HCT116 (cell line): ENCODE measurements around the gene OR1E2. TPM values are rescaled to one million over a fixed set of nuclear protein-coding genes. Genes with fewer than 3 reads are reported as not detected.
"Not testable (repeated sequence)": the region's sequence is repeated elsewhere in the genome, so short reads cannot be mapped to it uniquely, and the experiment has no call there.

Experiments
- ATAC-seq: fragments of 200-7000 bp; cut with Tn5 transposase; 2 replicates; pipeline ENCODE4 v1.9.1; 2020; ENCODE audit warnings: mild to moderate bottlenecking, moderate library complexity
- BruUV-seq: library from RNA; stranded (reverse); fragments of 400-500 nt; replicated peaks from 2 replicates; lab custom pipeline; 2021; lab: Mats Ljungman, UMichigan
- CTCF ChIA-PET: fragments of 300-600 bp; sonication (Branson Sonifier 250); formaldehyde crosslinking; loops from one replicate; lab custom pipeline; 2021; ENCODE audit warnings: antibody characterized with exemption; lab: Charles Lee
- POLR2A ChIA-PET: fragments of 300-600, 350-600 bp; sonication (Branson Sonifier 250); formaldehyde crosslinking; loops from one replicate; lab custom pipeline; 2021; ENCODE audit warnings: antibody characterized with exemption; lab: Charles Lee
- RAD21 ChIA-PET, 2 experiments: fragments of 300-600 bp; sonication (Branson Sonifier 250); formaldehyde crosslinking; loops; one replicate each; lab custom pipeline; 2023; ENCODE audit warnings: low total read pairs in 2 of 2; ENCODE audit not compliant: uncharacterized antibody in 2 of 2, unreplicated experiment in 2 of 2, low non-redundant PET in 1 of 2; lab: Charles Lee
- DNase-seq: peaks from one replicate; pipeline ENCODE4 v3.0.0-alpha.2; 2010; ENCODE audit warnings: low read depth, low spot score
- H2AFZ ChIP-seq: fragments of 200-600 bp; shearing (Covaris generic), sonication (generic); 2 replicates; pipeline ENCODE4 v1.6.1; 2017; ENCODE audit warnings: low read depth, mixed run types, mixed read lengths, antibody characterized with exemption, low read length; ENCODE audit not compliant: poor library complexity, severe bottlenecking
- H3K27ac ChIP-seq: 2 replicates; pipeline ENCODE4 v1.5.1; 2012; ENCODE audit warnings: low read depth, low read length
- H3K27me3 ChIP-seq: fragments of 200-600 bp; sonication (generic); 2 replicates; pipeline ENCODE4 v1.6.1; 2016; ENCODE audit warnings: mixed run types, low read length, mixed read lengths; ENCODE audit not compliant: insufficient read depth
- H3K36me3 ChIP-seq, 2 experiments: fragments of 200-500 bp in 1 of 2; fragments of 200-600 bp in 1 of 2; sonication (Bioruptor generic) in 1 of 2; sonication (generic) in 1 of 2; 2 replicates each; pipeline versions ENCODE4 v1.5.1 to v1.6.1; 2014 to 2016; ENCODE audit warnings: low read length in 2 of 2, inconsistent platforms in 1 of 2, mixed read lengths in 1 of 2, mixed run types in 1 of 2; ENCODE audit not compliant: insufficient read depth in 2 of 2, control insufficient read depth in 1 of 2
- H3K4me1 ChIP-seq, 2 experiments: fragments of 200-600 bp in 1 of 2; sonication (generic) in 1 of 2; 2 replicates each; pipeline versions ENCODE4 v1.5.1 to v1.6.1; 2012 to 2017; ENCODE audit warnings: low read length in 2 of 2, inconsistent platforms in 1 of 2, mild to moderate bottlenecking in 1 of 2, mixed read lengths in 1 of 2, mixed run types in 1 of 2, moderate library complexity in 1 of 2; ENCODE audit not compliant: insufficient read depth in 2 of 2, control insufficient read depth in 1 of 2
- H3K4me2 ChIP-seq: fragments of 200-600 bp; sonication (generic); 2 replicates; pipeline ENCODE4 v1.6.1; 2017; ENCODE audit warnings: mixed run types, low read length, mixed read lengths
- H3K4me3 ChIP-seq, 2 experiments: fragments of 200-600 bp in 1 of 2; sonication (generic) in 1 of 2; replicated peaks in 1 of 2; 2 replicates each; pipeline ENCODE4 v1.5.1; 2011 to 2016; ENCODE audit warnings: low read length in 2 of 2, control low read depth in 1 of 2, low read depth in 1 of 2, mild to moderate bottlenecking in 1 of 2, mixed read lengths in 1 of 2, mixed run types in 1 of 2
- H3K79me2 ChIP-seq: fragments of 200-600 bp; sonication (generic); 2 replicates; pipeline ENCODE4 v1.6.1; 2017; ENCODE audit warnings: mild to moderate bottlenecking, mixed run types, low read length, moderate library complexity, mixed read lengths; ENCODE audit not compliant: insufficient read depth
- H3K9ac ChIP-seq: fragments of 200-600 bp; sonication (generic); 2 replicates; pipeline ENCODE4 v1.6.1; 2016; ENCODE audit warnings: low read length, mixed read lengths
- H3K9me2 ChIP-seq: fragments of 200-600 bp; sonication (generic), shearing (Covaris generic); 2 replicates; pipeline ENCODE4 v1.6.1; 2017; ENCODE audit warnings: mixed run types, mild to moderate bottlenecking, moderate library complexity; ENCODE audit not compliant: insufficient read depth
- H3K9me3 ChIP-seq, 2 experiments: fragments of 200-500 bp in 1 of 2; fragments of 200-600 bp in 1 of 2; sonication (Bioruptor generic) in 1 of 2; sonication (generic) in 1 of 2; 2 replicates each; pipeline ENCODE4 v1.6.1; 2014 to 2017; ENCODE audit warnings: low read length in 2 of 2, mixed read lengths in 2 of 2, inconsistent platforms in 1 of 2, low read depth in 1 of 2, mild to moderate bottlenecking in 1 of 2, mixed run types in 1 of 2, moderate library complexity in 1 of 2; ENCODE audit not compliant: control insufficient read depth in 1 of 2, insufficient read depth in 1 of 2
- H4K20me1 ChIP-seq: fragments of 200-600 bp; sonication (generic), shearing (Covaris generic); 2 replicates; pipeline ENCODE4 v1.6.1; 2017; ENCODE audit warnings: mixed run types, mild to moderate bottlenecking, moderate library complexity; ENCODE audit not compliant: insufficient read depth
- CBX3 ChIP-seq: IDR thresholded peaks from 2 replicates; pipeline ENCODE4 v1.6.1; 2012; ENCODE audit warnings: low read depth
- ELF1 ChIP-seq: IDR thresholded peaks from 2 replicates; pipeline ENCODE4 v1.6.1; 2012; ENCODE audit warnings: low read depth, borderline replicate concordance
- FOSL1 ChIP-seq: IDR thresholded peaks from 2 replicates; pipeline ENCODE4 v1.6.1; 2012; ENCODE audit warnings: low read depth
- TCF7L2 ChIP-seq: IDR thresholded peaks from 2 replicates; pipeline ENCODE4 v1.7.0; 2011; ENCODE audit warnings: borderline replicate concordance, inconsistent platforms; ENCODE audit not compliant: insufficient read depth, insufficient read length; ENCODE audit errors: extremely low read depth
- intact Hi-C: fragments of 100-400 bp; cut with micrococcal nuclease; formaldehyde crosslinking; loops from 2 replicates; pipeline ENCODE4 v1.10.0; 2022
- total RNA-seq: library from RNA; stranded (reverse); gene quantifications from one replicate; pipeline ENCODE4 v1.2.1, GENCODE V29; 2021; ENCODE audit not compliant: unreplicated experiment
- TF ChIP-seq, protein P1 (sequence below): IDR thresholded peaks from 2 replicates; pipeline ENCODE4 v1.6.1; 2012
- TF ChIP-seq, protein P2 (sequence below): IDR thresholded peaks from 2 replicates; pipeline ENCODE4 v1.6.1; 2011; ENCODE audit warnings: mild to moderate bottlenecking, low read length, moderate library complexity; ENCODE audit not compliant: insufficient replicate concordance; ENCODE audit errors: extremely low read depth
- TF ChIP-seq, protein P3 (sequence below): IDR thresholded peaks from 2 replicates; pipeline ENCODE4 v1.6.1; 2012
- TF ChIP-seq, protein P4 (sequence below): IDR thresholded peaks from 2 replicates; pipeline ENCODE4 v1.6.1; 2012; ENCODE audit warnings: low read depth

OR1E2 gene
- total RNA-seq, 1 experiment from 2014 or later: not detected

DNA sequence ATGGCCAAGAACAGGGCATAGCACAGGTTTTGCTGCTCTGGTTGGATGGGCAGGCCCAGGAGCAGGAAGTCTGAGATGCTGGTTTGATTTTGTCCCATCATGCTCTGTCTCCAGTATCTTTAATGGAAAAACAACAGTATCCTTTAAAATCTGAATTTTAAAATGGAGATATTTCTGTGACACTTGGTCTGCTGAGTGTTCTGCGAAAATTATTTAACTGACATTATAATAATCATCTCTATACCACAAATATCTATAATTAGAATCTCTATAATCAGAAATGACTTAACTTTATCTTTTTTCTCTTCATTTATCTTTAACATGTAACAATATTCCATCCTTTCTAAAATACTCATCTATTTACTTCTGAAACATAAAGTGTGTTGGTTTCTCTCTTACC, 35.3 kb downstream of the OR1E2 start, which contains the start of gene OR1E1 (continued):
- TF ChIP-seq, protein P1, sequence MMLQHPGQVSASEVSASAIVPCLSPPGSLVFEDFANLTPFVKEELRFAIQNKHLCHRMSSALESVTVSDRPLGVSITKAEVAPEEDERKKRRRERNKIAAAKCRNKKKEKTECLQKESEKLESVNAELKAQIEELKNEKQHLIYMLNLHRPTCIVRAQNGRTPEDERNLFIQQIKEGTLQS: no peak
- TF ChIP-seq, protein P2, sequence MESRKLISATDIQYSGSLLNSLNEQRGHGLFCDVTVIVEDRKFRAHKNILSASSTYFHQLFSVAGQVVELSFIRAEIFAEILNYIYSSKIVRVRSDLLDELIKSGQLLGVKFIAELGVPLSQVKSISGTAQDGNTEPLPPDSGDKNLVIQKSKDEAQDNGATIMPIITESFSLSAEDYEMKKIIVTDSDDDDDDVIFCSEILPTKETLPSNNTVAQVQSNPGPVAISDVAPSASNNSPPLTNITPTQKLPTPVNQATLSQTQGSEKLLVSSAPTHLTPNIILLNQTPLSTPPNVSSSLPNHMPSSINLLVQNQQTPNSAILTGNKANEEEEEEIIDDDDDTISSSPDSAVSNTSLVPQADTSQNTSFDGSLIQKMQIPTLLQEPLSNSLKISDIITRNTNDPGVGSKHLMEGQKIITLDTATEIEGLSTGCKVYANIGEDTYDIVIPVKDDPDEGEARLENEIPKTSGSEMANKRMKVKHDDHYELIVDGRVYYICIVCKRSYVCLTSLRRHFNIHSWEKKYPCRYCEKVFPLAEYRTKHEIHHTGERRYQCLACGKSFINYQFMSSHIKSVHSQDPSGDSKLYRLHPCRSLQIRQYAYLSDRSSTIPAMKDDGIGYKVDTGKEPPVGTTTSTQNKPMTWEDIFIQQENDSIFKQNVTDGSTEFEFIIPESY: no peak
- TF ChIP-seq CBX3: no peak
- TF ChIP-seq FOSL1: no peak
- TF ChIP-seq ELF1: no peak
- TF ChIP-seq TCF7L2: no peak
- TF ChIP-seq, protein P3, sequence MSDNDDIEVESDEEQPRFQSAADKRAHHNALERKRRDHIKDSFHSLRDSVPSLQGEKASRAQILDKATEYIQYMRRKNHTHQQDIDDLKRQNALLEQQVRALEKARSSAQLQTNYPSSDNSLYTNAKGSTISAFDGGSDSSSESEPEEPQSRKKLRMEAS: no peak

DNA sequence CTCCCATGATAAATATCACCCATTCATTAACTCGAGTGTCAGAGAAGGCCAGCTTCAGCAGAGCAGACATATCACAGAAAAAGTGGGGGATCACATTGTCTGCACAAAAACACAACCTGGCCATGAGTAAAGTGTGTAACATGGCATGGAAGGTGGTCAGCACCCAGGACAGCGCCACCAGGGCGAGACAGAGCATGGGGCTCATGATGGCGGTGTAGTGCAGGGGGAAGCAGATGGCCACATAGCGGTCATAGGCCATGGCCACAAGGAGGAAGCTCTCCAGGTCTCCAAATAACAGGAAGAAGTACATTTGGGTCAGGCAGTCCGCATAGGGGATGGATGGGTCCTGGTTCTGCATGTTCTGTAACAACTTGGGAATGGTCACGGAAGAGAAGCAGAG, 35.8 kb downstream of the OR1E2 start:
- H3K9me3 ChIP-seq, ATAC-seq, CTCF ChIA-PET, H3K79me2 ChIP-seq, DNase-seq, BruUV-seq, intact Hi-C loops, H4K20me1 ChIP-seq, RAD21 ChIA-PET, H3K4me2 ChIP-seq, H3K4me3 ChIP-seq, H2AFZ ChIP-seq, POLR2A ChIA-PET, H3K9me2 ChIP-seq, H3K4me1 ChIP-seq, H3K27ac ChIP-seq, H3K36me3 ChIP-seq, H3K9ac ChIP-seq: not testable (repeated sequence)
- TF ChIP-seq, protein P4, sequence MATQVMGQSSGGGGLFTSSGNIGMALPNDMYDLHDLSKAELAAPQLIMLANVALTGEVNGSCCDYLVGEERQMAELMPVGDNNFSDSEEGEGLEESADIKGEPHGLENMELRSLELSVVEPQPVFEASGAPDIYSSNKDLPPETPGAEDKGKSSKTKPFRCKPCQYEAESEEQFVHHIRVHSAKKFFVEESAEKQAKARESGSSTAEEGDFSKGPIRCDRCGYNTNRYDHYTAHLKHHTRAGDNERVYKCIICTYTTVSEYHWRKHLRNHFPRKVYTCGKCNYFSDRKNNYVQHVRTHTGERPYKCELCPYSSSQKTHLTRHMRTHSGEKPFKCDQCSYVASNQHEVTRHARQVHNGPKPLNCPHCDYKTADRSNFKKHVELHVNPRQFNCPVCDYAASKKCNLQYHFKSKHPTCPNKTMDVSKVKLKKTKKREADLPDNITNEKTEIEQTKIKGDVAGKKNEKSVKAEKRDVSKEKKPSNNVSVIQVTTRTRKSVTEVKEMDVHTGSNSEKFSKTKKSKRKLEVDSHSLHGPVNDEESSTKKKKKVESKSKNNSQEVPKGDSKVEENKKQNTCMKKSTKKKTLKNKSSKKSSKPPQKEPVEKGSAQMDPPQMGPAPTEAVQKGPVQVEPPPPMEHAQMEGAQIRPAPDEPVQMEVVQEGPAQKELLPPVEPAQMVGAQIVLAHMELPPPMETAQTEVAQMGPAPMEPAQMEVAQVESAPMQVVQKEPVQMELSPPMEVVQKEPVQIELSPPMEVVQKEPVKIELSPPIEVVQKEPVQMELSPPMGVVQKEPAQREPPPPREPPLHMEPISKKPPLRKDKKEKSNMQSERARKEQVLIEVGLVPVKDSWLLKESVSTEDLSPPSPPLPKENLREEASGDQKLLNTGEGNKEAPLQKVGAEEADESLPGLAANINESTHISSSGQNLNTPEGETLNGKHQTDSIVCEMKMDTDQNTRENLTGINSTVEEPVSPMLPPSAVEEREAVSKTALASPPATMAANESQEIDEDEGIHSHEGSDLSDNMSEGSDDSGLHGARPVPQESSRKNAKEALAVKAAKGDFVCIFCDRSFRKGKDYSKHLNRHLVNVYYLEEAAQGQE: peak; percentile 62
- H3K27me3 ChIP-seq: peaks cover 10% of the 10 kb centered on the region; the same call in 1 of the 2 replicates
